H1 (cell line): ENCODE results near the gene DDX55. TPM values are rescaled to one million over a fixed set of nuclear protein-coding genes. Genes with fewer than 3 reads are reported as not detected.

Experiments
- CTCF ChIA-PET: fragments of 300-600 bp; sonication (Branson Sonifier 250); formaldehyde crosslinking; loops from one replicate; lab custom pipeline; 2021; ENCODE audit not compliant: partially characterized antibody; lab: Charles Lee
- POLR2A ChIA-PET: fragments of 300-600 bp; sonication (Branson Sonifier 250); formaldehyde crosslinking; loops from one replicate; lab custom pipeline; 2021; ENCODE audit warnings: inconsistent platforms; ENCODE audit not compliant: partially characterized antibody; lab: Charles Lee
- DNase-seq, 2 experiments: peaks; one replicate each; pipeline versions ENCODE4 v3.0.0 to v3.0.0-alpha.2; 2010 to 2022; ENCODE audit warnings: low spot score in 2 of 2, low read depth in 1 of 2, mixed read lengths in 1 of 2
- FAIRE-seq: peaks from 2 replicates; lab custom pipeline; 2011; peaks lifted over from hg19 to GRCh38; lab: Jason Lieb, UNC
- H2AFZ ChIP-seq: 2 replicates; pipeline ENCODE4 v1.8.1; 2012; ENCODE audit warnings: low read length, inconsistent platforms
- H2AK5ac ChIP-seq: 2 replicates; pipeline ENCODE4 v1.6.1; 2013; ENCODE audit warnings: low read depth, low read length
- H2BK120ac ChIP-seq: replicated peaks from 2 replicates; pipeline ENCODE3; 2013; ENCODE audit warnings: low read depth, low read length, inconsistent platforms
- H2BK12ac ChIP-seq: 2 replicates; pipeline ENCODE4 v1.6.1; 2013; ENCODE audit warnings: low read depth, low read length
- H2BK15ac ChIP-seq: 2 replicates; pipeline ENCODE4 v1.6.1; 2013; ENCODE audit warnings: low read length
- H2BK20ac ChIP-seq: 2 replicates; pipeline ENCODE4 v1.6.1; 2013; ENCODE audit warnings: low read length
- H2BK5ac ChIP-seq: 2 replicates; pipeline ENCODE4 v1.6.1; 2013; ENCODE audit warnings: low read depth, low read length
- H3K14ac ChIP-seq: 2 replicates; pipeline ENCODE4 v1.6.1; 2013; ENCODE audit warnings: inconsistent platforms; ENCODE audit not compliant: insufficient read length
- H3K18ac ChIP-seq: 2 replicates; pipeline ENCODE4 v1.6.1; 2013; ENCODE audit warnings: low read length; ENCODE audit errors: extremely low read depth
- H3K23ac ChIP-seq: 2 replicates; pipeline ENCODE4 v1.6.1; 2013; ENCODE audit warnings: inconsistent platforms; ENCODE audit not compliant: insufficient read length
- H3K23me2 ChIP-seq: 2 replicates; pipeline ENCODE4 v1.6.1; 2013; ENCODE audit warnings: low read depth, low read length
- H3K27ac ChIP-seq: 2 replicates; pipeline ENCODE4 v1.6.1; 2011; ENCODE audit warnings: low read depth, low read length, inconsistent platforms
- H3K27me3 ChIP-seq, 4 experiments: replicated peaks in 1 of 4; 1 replicate in 1 of 4; 2 replicates in 3 of 4; pipeline versions ENCODE4 v1.6.1 to v1.8.1; 2011 to 2013; ENCODE audit warnings: low read length in 3 of 4, mild to moderate bottlenecking in 3 of 4, inconsistent platforms in 2 of 4, mixed read lengths in 2 of 4, moderate library complexity in 1 of 4; ENCODE audit not compliant: control insufficient read depth in 3 of 4, insufficient read depth in 3 of 4; ENCODE audit errors: extremely low read depth in 1 of 4
- H3K36me3 ChIP-seq, 4 experiments: 2 replicates each; pipeline versions ENCODE4 v1.6.1 to v1.8.1; 2011 to 2013; ENCODE audit warnings: mild to moderate bottlenecking in 4 of 4, low read length in 3 of 4, moderate library complexity in 2 of 4, control low read depth in 1 of 4, inconsistent platforms in 1 of 4; ENCODE audit not compliant: insufficient read depth in 4 of 4, control insufficient read depth in 2 of 4
- H3K4ac ChIP-seq: replicated peaks from 2 replicates; pipeline ENCODE3; 2013; ENCODE audit warnings: low read length, low read depth, mixed read lengths, inconsistent platforms; ENCODE audit not compliant: insufficient read length
- H3K4me1 ChIP-seq, 4 experiments: replicated peaks in 1 of 4; 1 replicate in 1 of 4; 2 replicates in 3 of 4; pipeline versions ENCODE4 v1.6.1 to v1.8.1; 2011 to 2013; ENCODE audit warnings: low read length in 3 of 4, inconsistent platforms in 2 of 4, mixed read lengths in 1 of 4; ENCODE audit not compliant: insufficient read depth in 4 of 4, control insufficient read depth in 3 of 4
- H3K4me2 ChIP-seq, 2 experiments: 2 replicates each; pipeline versions ENCODE4 v1.6.1 to v1.8.1; 2011 to 2013; ENCODE audit warnings: low read depth in 2 of 2, low read length in 2 of 2, control low read depth in 1 of 2, inconsistent platforms in 1 of 2, mild to moderate bottlenecking in 1 of 2; ENCODE audit not compliant: insufficient read depth in 1 of 2
- H3K4me3 ChIP-seq, 4 experiments: fragments of 200-600, 300-600 bp in 1 of 4; sonication (generic), shearing (Covaris generic), sonication (Bioruptor Twin) in 1 of 4; 2 replicates each; pipeline versions ENCODE4 v1.5.1 to v1.8.1; 2011 to 2016; ENCODE audit warnings: low read length in 4 of 4, low read depth in 3 of 4, control low read depth in 2 of 4, inconsistent platforms in 2 of 4, mild to moderate bottlenecking in 2 of 4, mixed read lengths in 1 of 4, moderate library complexity in 1 of 4; ENCODE audit not compliant: insufficient read depth in 2 of 4; ENCODE audit errors: extremely low read depth in 1 of 4
- H3K56ac ChIP-seq: replicated peaks from 2 replicates; pipeline ENCODE3; 2013; ENCODE audit warnings: low read depth, mild to moderate bottlenecking, mixed read lengths, low read length, inconsistent platforms; ENCODE audit not compliant: insufficient read length
- H3K79me1 ChIP-seq: 2 replicates; pipeline ENCODE4 v1.6.1; 2013; ENCODE audit warnings: low read depth, low read length, control low read depth
- H3K79me2 ChIP-seq, 2 experiments: 2 replicates each; pipeline versions ENCODE4 v1.6.1 to v1.8.1; 2012 to 2013; ENCODE audit warnings: low read length in 2 of 2, mild to moderate bottlenecking in 2 of 2, inconsistent platforms in 1 of 2; ENCODE audit not compliant: insufficient read depth in 2 of 2, control insufficient read depth in 1 of 2
- H3K9ac ChIP-seq, 4 experiments: replicated peaks in 1 of 4; 1 replicate in 1 of 4; 2 replicates in 3 of 4; pipeline versions ENCODE4 v1.6.1 to v1.8.1; 2011 to 2013; ENCODE audit warnings: low read depth in 3 of 4, low read length in 3 of 4, control low read depth in 2 of 4, mild to moderate bottlenecking in 2 of 4, moderate library complexity in 2 of 4, inconsistent platforms in 1 of 4; ENCODE audit errors: extremely low read depth in 1 of 4
- H3K9me3 ChIP-seq, 2 experiments: 2 replicates each; pipeline versions ENCODE4 v1.6.1 to v1.8.1; 2012 to 2013; ENCODE audit warnings: mild to moderate bottlenecking in 2 of 2, moderate library complexity in 2 of 2, control low read depth in 1 of 2, inconsistent platforms in 1 of 2, low read depth in 1 of 2, low read length in 1 of 2, mixed read lengths in 1 of 2; ENCODE audit not compliant: insufficient read depth in 2 of 2
- H4K20me1 ChIP-seq, 2 experiments: replicated peaks in 1 of 2; 2 replicates each; pipeline versions ENCODE3 to v1.8.1; 2011 to 2013; ENCODE audit warnings: inconsistent platforms in 2 of 2, low read length in 2 of 2, mild to moderate bottlenecking in 1 of 2; ENCODE audit not compliant: insufficient read depth in 2 of 2, control insufficient read depth in 1 of 2
- H4K5ac ChIP-seq: 2 replicates; pipeline ENCODE4 v1.6.1; 2013; ENCODE audit warnings: low read length, low read depth, mixed read lengths, inconsistent platforms; ENCODE audit not compliant: insufficient read length
- H4K8ac ChIP-seq: 2 replicates; pipeline ENCODE4 v1.8.0; 2013; ENCODE audit warnings: mild to moderate bottlenecking, moderate library complexity, low read length, inconsistent platforms; ENCODE audit not compliant: insufficient read depth; ENCODE audit errors: extremely low read depth
- H4K91ac ChIP-seq: replicated peaks from 2 replicates; pipeline ENCODE3; 2013; ENCODE audit warnings: low read length, mixed read lengths, inconsistent platforms; ENCODE audit not compliant: insufficient read length
- BACH1 ChIP-seq: IDR thresholded peaks from 2 replicates; pipeline ENCODE4 v1.6.1; 2012; ENCODE audit warnings: low read length, improper control_type of control experiment
- BCL11A ChIP-seq, 2 experiments: IDR thresholded peaks; one replicate each; pipeline ENCODE4 v1.6.1; 2011; ENCODE audit warnings: low read depth in 2 of 2, low read length in 2 of 2, mild to moderate bottlenecking in 2 of 2
- GABPA ChIP-seq: IDR thresholded peaks from 2 replicates; pipeline ENCODE4 v1.6.1; 2011; ENCODE audit warnings: mild to moderate bottlenecking, low read length, moderate library complexity, borderline replicate concordance; ENCODE audit not compliant: insufficient read depth
- JUND ChIP-seq: IDR thresholded peaks from 2 replicates; pipeline ENCODE4 v1.6.1; 2011; ENCODE audit warnings: mild to moderate bottlenecking, improper control_type of control experiment, low read length
- POU5F1 ChIP-seq: IDR thresholded peaks from 2 replicates; pipeline ENCODE4 v1.6.1; 2011; ENCODE audit warnings: low read depth, mild to moderate bottlenecking, low read length, moderate library complexity
- SIN3A ChIP-seq, 2 experiments: IDR thresholded peaks in 1 of 2; conservative IDR thresholded peaks in 1 of 2; 2 replicates each; pipeline ENCODE4 v1.6.1; 2011 to 2012; ENCODE audit warnings: low read length in 2 of 2, improper control_type of control experiment in 1 of 2, low read depth in 1 of 2, mild to moderate bottlenecking in 1 of 2
- SIRT6 ChIP-seq: IDR thresholded peaks from one replicate; pipeline ENCODE4 v1.7.1; 2012; ENCODE audit warnings: low read length, inconsistent platforms
- WGBS, 2 experiments: shearing (Covaris generic) in 1 of 2; methylation state at CpG; one replicate each; pipeline versions ENCODE4 v1.1.6 to v1.1.7; 2013 to 2015; ENCODE audit warnings: low lambda C conversion rate in 2 of 2, mixed read lengths in 2 of 2, inconsistent platforms in 1 of 2, low coverage in 1 of 2, missing lambda C conversion rate in 1 of 2; ENCODE audit not compliant: insufficient replicate concordance in 2 of 2, insufficient coverage in 1 of 2, insufficient read length in 1 of 2; ENCODE audit errors: extremely low coverage in 1 of 2, missing lambda C conversion rate in 1 of 2; 5-methylcytosine and 5-hydroxymethylcytosine counted together
- polyA plus RNA-seq, 7 experiments: library from polyadenylated mRNA; depleted of rRNA in 3 of 7; stranded (reverse) in 5 of 7; unstranded in 2 of 7; fragments of >200 nt in 5 of 7; fragments of 200-250 nt in 2 of 7; gene quantifications; 1 replicate in 5 of 7; 2 replicates in 1 of 7; 4 replicates in 1 of 7; pipeline versions ENCODE4 v1.2.1 to v1.2.3, GENCODE V29; 2011 to 2013; ENCODE audit warnings: missing spikeins in 2 of 7, mixed read lengths in 2 of 7
- total RNA-seq: library from RNA; stranded (reverse); fragmentation: NEBNext Ultra II Directional; extraction: Animal tissue kit (Norgen Biotek cat#: 25700); gene quantifications from 2 replicates; pipeline ENCODE4 v1.2.1, GENCODE V29; 2021

The DDX55 gene
- total and polyA plus RNA-seq, 2 of the 8 experiments (the other 6 are each of a cell fraction or from before 2014, with no cell fraction given) = 25.8 to 37.7 TPM

GRCh38 chr12:123617580-123617979, 15.7 kb downstream of the DDX55 start:
- Histone ChIP-seq H3K4ac (no peak overlapping the region), H3K56ac (no peak overlapping the region), H4K5ac (no peak overlapping the region), H2AK5ac (no peak overlapping the region), H3K79me2 (no peaks in the 10 kb centered on the region), H3K18ac (no peak overlapping the region), H4K91ac (no peak overlapping the region), H4K8ac (no peak overlapping the region), H2BK120ac (no peak overlapping the region), H3K36me3 (peaks cover 46 to 90% (median 82%) of the 10 kb centered on the region in 4 experiments), H3K27ac (no peak overlapping the region), H3K4me1 (no peaks in the 10 kb centered on the region), H2BK20ac (no peak overlapping the region), H3K27me3 (no peaks in the 10 kb centered on the region), H3K14ac (no peak overlapping the region), H2BK15ac (no peak overlapping the region), H2AFZ (no peak overlapping the region), H2BK12ac (no peak overlapping the region), H4K20me1 (peaks cover 7 to 8% of the 10 kb centered on the region in 2 experiments), H3K9ac (no peak overlapping the region), H3K23ac (no peak overlapping the region), H3K79me1 (no peaks in the 10 kb centered on the region; the same call in 1 of the 2 replicates), H2BK5ac (no peak overlapping the region), H3K23me2 (no peaks in the 10 kb centered on the region), H3K4me3 (no peak overlapping the region), H3K9me3 (no peaks in the 10 kb centered on the region), H3K4me2 (no peak overlapping the region)
- DNase-seq (no peak), FAIRE-seq (no peak)
- no peak for TF ChIP-seq BCL11A (IDR thresholded peaks at IDR 0.05; ENCODE audit: low read depth in 2 of 2, low read length in 2 of 2)
- TF ChIP-seq SIRT6 = no peak
- TF ChIP-seq JUND = no peak
- TF ChIP-seq POU5F1 = no peak
- no peak for TF ChIP-seq GABPA
- no peak for TF ChIP-seq SIN3A (conservative IDR thresholded peaks at IDR 0.05 in 1 of 2, IDR thresholded peaks at IDR 0.05 in 1 of 2; ENCODE audit: low read depth in 1 of 2, low read length in 2 of 2)
- no peak for TF ChIP-seq BACH1
- CTCF ChIA-PET = interaction anchor here (1.1 to 2.7 kb wide), 5 partner anchors 10 to 145 kb away, joined by 3 to 17 read pairs (median 4); no protein-coding TSS in a partner anchor
- POLR2A ChIA-PET = interaction anchor here (1.2 to 5.3 kb wide), 3 partner anchors 9 to 15 kb away, joined by 3 to 25 read pairs (median 10); partner anchors contain the start of gene DDX55
- WGBS, 2 experiments = 88% methylated on average over 13 of the region's 13 CpGs; no CpG with 5 or more reads in 1 of the 2 experiments
